Fibroblast of the aortic adventitia (primary cell): Measurements from ENCODE around the gene DRAM2. TPM values are rescaled to one million over a fixed set of nuclear protein-coding genes. Genes with fewer than 3 reads are reported as not detected.

Source experiments
- DNase-seq: peaks from one replicate; pipeline ENCODE4 v3.0.0-alpha.2; 2010; ENCODE audit warnings: low read depth
- H3K4me3 ChIP-seq: 2 replicates; pipeline ENCODE4 v1.5.1; 2011; ENCODE audit warnings: low read depth, mild to moderate bottlenecking, control low read depth, low read length, moderate library complexity
- CTCF ChIP-seq: IDR thresholded peaks from 2 replicates; pipeline ENCODE4 v1.5.1; 2011; ENCODE audit warnings: mild to moderate bottlenecking, low read length, control low read depth, inconsistent platforms; ENCODE audit not compliant: insufficient read depth
- total RNA-seq: library from RNA; depleted of rRNA; stranded (reverse); fragments of >200 nt; gene quantifications from 2 replicates; pipeline ENCODE4 v1.2.3, GENCODE V29; 2012; ENCODE audit warnings: low replicate concordance

Gene DRAM2
- total RNA-seq, 1 donor, result 60.9 TPM

DNA sequence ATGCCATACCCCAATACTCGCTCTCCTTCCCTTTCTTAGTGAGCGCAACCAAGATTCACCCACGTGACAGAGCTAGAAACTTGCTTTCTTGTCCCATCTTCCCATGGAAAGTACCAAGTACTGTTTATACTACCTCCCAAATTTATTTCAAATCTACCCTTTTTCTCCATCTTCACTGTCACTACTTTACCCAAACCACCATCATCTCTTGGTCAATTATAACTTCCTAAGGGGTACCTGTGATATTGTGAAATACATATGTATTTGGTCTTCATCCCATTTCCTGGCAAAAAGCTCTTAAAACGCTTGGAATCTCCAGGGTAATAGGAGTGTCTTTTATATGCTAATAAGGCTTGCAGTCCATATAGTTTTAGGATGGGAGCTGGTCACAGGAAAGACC is 8.2 kb downstream of the DRAM2 start:
- no peak for TF ChIP-seq CTCF
- no peak overlapping the region for H3K4me3 ChIP-seq
- no peak for DNase-seq

DNA sequence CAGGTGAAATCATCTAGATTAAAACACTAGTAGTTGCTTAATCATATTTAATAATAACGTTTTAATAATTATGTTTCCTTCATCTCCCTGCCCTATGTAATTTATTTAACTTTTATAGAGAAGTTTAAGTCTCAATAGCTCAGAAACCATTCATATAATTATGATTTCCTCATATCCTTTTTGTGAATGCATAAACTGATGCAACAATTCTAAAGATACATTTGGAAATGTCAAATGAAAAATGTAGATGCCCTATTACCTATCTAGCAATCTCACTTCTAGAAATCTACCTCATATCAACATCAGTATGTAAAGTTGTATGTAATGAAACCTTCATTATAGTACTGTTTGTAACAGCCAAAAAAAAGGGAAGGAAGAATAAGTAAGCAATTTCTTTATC is 10.5 kb downstream of the DRAM2 start:
- no peak for DNase-seq
- TF ChIP-seq CTCF, result no peak

DNA sequence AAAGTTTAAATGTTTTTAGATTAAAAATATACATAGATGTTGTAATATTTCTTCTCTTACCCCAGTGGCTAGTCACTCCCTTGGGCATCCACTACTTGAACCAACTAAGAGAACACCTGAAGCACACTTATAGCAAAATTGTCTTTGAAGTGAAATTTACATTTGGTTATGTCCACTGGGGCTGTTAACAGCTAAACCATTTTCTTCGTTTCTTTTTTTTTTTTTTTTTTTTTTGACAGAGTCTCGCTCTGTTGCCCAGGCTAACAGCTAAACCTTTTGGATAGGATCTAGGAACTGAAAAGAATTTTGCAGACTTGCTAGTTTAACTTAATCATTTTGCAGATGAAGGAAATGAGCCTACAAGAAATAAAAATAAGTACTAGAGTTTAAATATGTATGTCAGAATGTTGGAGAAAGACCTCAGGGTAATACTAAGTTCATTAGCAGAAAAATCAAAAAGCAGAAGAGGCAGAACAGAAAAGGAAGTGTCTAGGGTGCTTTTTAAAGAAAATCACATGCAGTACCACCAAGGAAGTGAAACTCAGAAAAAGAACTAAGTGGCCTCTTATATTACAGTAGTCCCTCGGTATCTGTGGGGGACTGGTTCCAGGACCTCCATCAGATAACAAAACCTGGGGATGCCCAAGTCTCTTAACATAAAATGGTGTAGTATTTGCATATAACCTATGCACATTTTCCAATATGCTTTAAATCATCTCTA is 11.8 kb downstream of the DRAM2 start:
- no peak for DNase-seq
- TF ChIP-seq CTCF, result no peak
- H3K4me3 ChIP-seq, result no peak overlapping the region

More for the DNA sequence above, 10.5 kb downstream of the DRAM2 start:
- H3K4me3 ChIP-seq, result no peak overlapping the region

- DNase-seq, result no peak
- H3K4me3 ChIP-seq, result no peak overlapping the region
- TF ChIP-seq CTCF, result no peak
Observed at GRCh38 chr1:111126354-111126753, 13.5 kb downstream of the DRAM2 start.

DNA sequence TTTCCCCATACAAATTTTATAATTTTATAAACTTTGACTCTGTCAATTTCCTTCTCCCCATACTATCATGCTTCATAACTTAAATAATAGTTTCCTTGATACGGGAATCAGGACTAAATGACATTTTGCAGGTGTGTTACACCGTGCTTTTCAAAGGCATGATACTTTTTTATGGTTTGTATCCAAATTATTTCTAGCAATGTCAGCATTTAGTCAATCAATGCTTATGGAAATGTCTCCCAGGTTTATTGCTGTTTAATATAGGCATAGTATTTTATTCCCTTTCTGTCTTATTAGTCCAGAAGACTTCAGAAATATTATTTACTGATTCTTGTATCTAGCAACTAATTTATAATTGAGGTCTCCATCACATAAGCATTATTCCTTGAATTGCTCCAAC is 23.4 kb downstream of the DRAM2 start:
- no peak for TF ChIP-seq CTCF
- no peak for DNase-seq
- no peak overlapping the region for H3K4me3 ChIP-seq

DNA sequence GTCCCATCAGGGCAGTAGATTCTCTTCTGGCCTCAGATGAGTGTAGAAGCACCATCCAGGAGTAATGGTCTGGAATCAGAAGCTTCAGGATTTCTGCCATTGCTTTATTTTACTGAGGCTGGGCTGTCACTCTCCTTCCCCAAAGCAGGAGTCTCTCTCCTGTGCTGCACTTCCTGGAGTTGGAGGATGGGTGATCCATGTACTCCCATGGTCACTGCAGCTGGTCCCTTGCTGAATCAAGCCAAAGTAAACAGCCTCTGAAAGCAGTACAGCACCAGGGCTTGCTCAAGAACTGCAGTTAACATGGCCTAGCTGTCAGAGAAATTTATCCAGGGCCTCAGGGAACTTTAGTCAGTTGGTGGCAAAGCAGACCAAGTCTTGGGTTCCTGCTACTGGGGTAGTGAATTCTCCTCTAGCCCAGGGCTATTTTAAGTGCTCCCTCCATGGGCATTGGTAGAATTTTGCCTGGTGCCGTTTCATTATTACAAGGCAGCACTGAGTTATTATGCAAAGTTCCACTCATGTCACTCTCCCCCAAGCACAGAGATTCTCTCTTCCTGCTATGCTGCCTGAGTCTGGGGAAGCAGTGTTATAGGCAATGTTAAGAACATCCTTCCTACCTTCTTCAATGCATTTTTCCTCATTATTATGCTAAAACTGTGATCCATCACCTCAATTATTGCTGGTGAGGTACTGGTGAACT is 29.5 kb downstream of the DRAM2 start:
- no peak for TF ChIP-seq CTCF
- H3K4me3 ChIP-seq, result no peak overlapping the region

More for the DNA sequence above, 29.5 kb downstream of the DRAM2 start:
- DNase-seq, result no peak
